Mesodermal cell (in vitro differentiated cells): ENCODE data around the gene SUMO3.

Experiments
- H3K27ac ChIP-seq: 2 replicates; pipeline ENCODE4 v1.7.0; 2013; ENCODE audit warnings: mild to moderate bottlenecking, low read depth, low read length, moderate library complexity; ENCODE audit not compliant: severe bottlenecking
- H3K36me3 ChIP-seq: 2 replicates; pipeline ENCODE4 v1.7.1; 2013; ENCODE audit warnings: mild to moderate bottlenecking, low read length, moderate library complexity; ENCODE audit not compliant: control insufficient read depth, insufficient read depth
- H3K4me1 ChIP-seq: one replicate; pipeline ENCODE4 v1.7.1; 2013; ENCODE audit warnings: mild to moderate bottlenecking, low read length; ENCODE audit not compliant: insufficient read depth, control insufficient read depth, poor library complexity, severe bottlenecking
- H3K4me3 ChIP-seq: 2 replicates; pipeline ENCODE4 v1.7.0; 2013; ENCODE audit warnings: low read length, control low read depth, mild to moderate bottlenecking; ENCODE audit not compliant: insufficient read depth, poor library complexity, severe bottlenecking; ENCODE audit errors: extremely low read depth
- H3K9me3 ChIP-seq: 2 replicates; pipeline ENCODE4 v1.7.1; 2013; ENCODE audit warnings: mild to moderate bottlenecking, low read length, moderate library complexity; ENCODE audit not compliant: control insufficient read depth
- WGBS, 2 experiments: methylation state at CpG; one replicate each; pipeline ENCODE4 v1.1.5; 2013; ENCODE audit warnings: missing lambda C conversion rate in 2 of 2; ENCODE audit not compliant: insufficient coverage in 2 of 2; 5-methylcytosine and 5-hydroxymethylcytosine counted together

SUMO3 gene

GRCh38 chr21:44846224-44846484 lies 28.3 kb upstream of the SUMO3 start:
- H3K4me3 ChIP-seq: no peak overlapping the region
- 83 to 88% methylated on average over 1 of the region's 1 CpG for WGBS, 2 experiments
- H3K4me1 ChIP-seq: peaks cover 19% of the 10 kb centered on the region
- peak overlapping the region; percentile 71 for H3K27ac ChIP-seq
- H3K36me3 ChIP-seq: peaks cover 31% of the 10 kb centered on the region
- H3K9me3 ChIP-seq: no peaks in the 10 kb centered on the region

DNA sequence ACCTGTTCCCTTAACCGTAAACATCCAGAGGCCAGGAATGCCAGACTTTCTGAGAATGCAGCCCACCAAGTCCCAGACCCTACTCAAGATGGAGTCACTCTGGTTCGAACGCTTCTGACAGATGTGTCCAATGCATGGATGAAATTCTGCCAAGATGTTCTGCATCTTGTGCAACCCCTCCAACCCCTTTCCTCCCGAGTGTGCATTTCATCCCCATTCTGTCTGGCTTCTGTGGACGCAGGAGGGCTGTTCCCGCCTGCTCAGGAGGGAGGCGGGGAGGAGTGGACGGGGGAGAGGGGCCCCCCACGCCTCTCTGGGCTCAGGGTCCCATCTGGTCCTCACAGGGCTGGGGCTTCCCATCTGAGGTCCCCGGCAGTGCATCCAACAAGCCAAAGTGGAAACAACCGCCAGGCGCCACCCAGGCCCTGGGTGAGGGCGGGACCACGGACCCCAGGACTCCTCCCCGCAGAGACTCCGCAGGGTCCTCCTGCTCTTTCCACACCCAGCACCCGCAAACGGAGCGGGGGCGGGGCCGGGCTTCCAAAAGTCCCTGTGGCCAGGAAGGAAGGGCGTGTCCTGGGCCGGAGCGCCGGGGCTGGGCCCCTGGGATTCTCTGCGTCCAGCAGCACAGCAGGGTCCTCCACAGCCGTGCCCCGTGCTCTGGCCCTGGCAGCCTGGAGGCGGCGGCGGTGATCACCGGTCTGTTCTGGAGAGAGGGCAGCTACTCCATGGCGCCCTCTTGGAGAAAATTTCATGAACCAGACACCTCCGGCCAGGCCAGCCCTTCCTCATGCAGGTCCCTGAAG lies 27.8 kb upstream of the SUMO3 start:
- peaks cover 19% of the 10 kb centered on the region for H3K4me1 ChIP-seq
- no peak overlapping the region for H3K4me3 ChIP-seq
- peak overlapping the region; percentile 71 for H3K27ac ChIP-seq
- WGBS, 2 experiments: 35 to 39% methylated on average over 29 to 32 of the region's 34 CpGs
- H3K9me3 ChIP-seq: no peaks in the 10 kb centered on the region
- H3K36me3 ChIP-seq: peaks cover 26% of the 10 kb centered on the region

DNA sequence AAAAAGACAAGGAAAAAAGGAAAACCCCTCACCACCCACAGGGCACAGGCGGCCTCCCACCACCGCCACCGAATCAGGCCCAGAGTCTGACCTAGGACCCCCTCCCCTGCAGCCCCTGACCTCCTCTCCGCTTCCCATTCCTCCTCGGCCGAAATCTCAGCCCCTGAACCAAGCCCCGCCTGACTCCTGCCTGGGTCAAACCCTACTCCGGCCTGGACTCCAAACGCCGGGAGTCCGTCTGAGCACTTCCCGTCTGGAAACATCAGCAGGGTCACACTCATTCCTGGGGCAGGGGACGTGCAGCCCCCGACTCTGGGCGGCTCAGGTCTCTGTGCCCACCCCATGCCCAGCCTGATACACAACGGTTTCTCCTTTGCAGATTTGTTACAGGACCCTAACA lies 26.4 kb upstream of the SUMO3 start:
- Histone ChIP-seq H3K27ac (no peak overlapping the region), H3K4me3 (no peak overlapping the region), H3K4me1 (peaks cover 19% of the 10 kb centered on the region), H3K9me3 (no peaks in the 10 kb centered on the region), H3K36me3 (peaks cover 12% of the 10 kb centered on the region)
- 77 to 81% methylated on average over 14 of the region's 16 CpGs for WGBS, 2 experiments

- 88 to 93% methylated on average over 16 to 22 of the region's 23 CpGs for WGBS, 2 experiments
- Histone ChIP-seq H3K27ac (no peak overlapping the region), H3K36me3 (no peaks in the 10 kb centered on the region), H3K4me1 (peaks cover 19% of the 10 kb centered on the region), H3K4me3 (no peak overlapping the region), H3K9me3 (no peaks in the 10 kb centered on the region)
Observed at GRCh38 chr21:44842721-44843445, 25.0 kb upstream of the SUMO3 start.

- H3K27ac ChIP-seq: no peak overlapping the region
- WGBS, 2 experiments: 86 to 90% methylated on average over 9 of the region's 10 CpGs
- peaks cover 18% of the 10 kb centered on the region for H3K4me1 ChIP-seq
- no peaks in the 10 kb centered on the region for H3K36me3 ChIP-seq
- no peak overlapping the region for H3K4me3 ChIP-seq
- no peaks in the 10 kb centered on the region for H3K9me3 ChIP-seq
Observed at GRCh38 chr21:44842087-44842486, 24.2 kb upstream of the SUMO3 start.

DNA sequence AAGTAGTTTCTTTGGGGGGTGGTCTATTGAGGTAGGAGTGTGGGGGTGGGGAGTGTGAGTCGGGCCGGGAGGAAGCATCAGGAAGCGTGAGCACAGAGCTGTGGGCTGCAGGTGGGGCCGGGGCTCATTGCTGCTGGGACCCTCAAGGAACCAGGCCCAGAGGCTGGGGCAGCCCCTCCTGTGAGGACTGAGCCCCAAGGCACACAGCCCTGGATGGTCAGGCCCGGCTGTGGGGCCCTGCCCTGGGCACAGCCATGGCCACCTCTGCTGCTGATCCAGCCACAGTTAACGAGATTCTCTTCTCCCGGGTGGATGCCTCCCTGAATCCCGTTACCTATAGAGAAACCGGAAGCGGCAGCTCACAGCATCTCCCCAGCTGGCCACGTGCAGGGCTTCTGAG lies 22.9 kb upstream of the SUMO3 start:
- Histone ChIP-seq H3K4me1 (peaks cover 9% of the 10 kb centered on the region), H3K4me3 (no peak overlapping the region), H3K9me3 (no peaks in the 10 kb centered on the region), H3K36me3 (no peaks in the 10 kb centered on the region), H3K27ac (no peak overlapping the region)
- 80 to 92% methylated on average over 5 to 11 of the region's 11 CpGs for WGBS, 2 experiments

DNA sequence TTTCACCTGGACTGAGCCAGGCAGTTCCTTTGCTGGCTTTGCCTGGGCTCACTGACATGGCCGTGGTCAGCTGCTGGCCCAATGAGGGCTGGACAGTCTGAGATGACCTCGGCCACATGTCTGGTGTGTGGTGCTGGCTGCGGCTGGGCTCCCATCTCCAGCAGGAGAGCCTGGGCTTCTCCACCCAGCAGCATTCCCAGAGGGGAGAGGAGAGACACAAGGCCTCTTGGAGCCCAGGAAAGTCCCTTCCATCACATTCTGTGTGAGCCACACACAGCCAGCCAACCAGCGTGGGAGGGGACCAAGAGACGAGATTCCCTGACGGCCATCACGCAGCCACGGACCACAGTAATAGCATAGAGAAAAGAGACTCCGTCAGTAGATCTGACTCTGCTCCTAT lies 21.1 kb upstream of the SUMO3 start:
- no peak overlapping the region for H3K27ac ChIP-seq
- H3K4me3 ChIP-seq: no peak overlapping the region
- no peaks in the 10 kb centered on the region for H3K9me3 ChIP-seq
- 92 to 97% methylated on average over 7 to 8 of the region's 9 CpGs for WGBS, 2 experiments
- H3K4me1 ChIP-seq: peaks cover 5% of the 10 kb centered on the region
- H3K36me3 ChIP-seq: no peaks in the 10 kb centered on the region

- Histone ChIP-seq H3K27ac (no peak overlapping the region), H3K4me3 (no peak overlapping the region), H3K9me3 (no peaks in the 10 kb centered on the region), H3K36me3 (no peaks in the 10 kb centered on the region), H3K4me1 (peaks cover 5% of the 10 kb centered on the region)
- WGBS, 2 experiments: 86 to 89% methylated on average over 15 to 21 of the region's 30 CpGs
Observed at GRCh38 chr21:44838039-44838895, 20.4 kb upstream of the SUMO3 start.

GRCh38 chr21:44837537-44837936 lies 19.7 kb upstream of the SUMO3 start:
- no peak overlapping the region for H3K4me3 ChIP-seq
- H3K4me1 ChIP-seq: peaks cover 5% of the 10 kb centered on the region
- H3K36me3 ChIP-seq: no peaks in the 10 kb centered on the region
- WGBS, 2 experiments: 94 to 97% methylated on average over 9 to 13 of the region's 13 CpGs
- H3K27ac ChIP-seq: no peak overlapping the region
- no peaks in the 10 kb centered on the region for H3K9me3 ChIP-seq

DNA sequence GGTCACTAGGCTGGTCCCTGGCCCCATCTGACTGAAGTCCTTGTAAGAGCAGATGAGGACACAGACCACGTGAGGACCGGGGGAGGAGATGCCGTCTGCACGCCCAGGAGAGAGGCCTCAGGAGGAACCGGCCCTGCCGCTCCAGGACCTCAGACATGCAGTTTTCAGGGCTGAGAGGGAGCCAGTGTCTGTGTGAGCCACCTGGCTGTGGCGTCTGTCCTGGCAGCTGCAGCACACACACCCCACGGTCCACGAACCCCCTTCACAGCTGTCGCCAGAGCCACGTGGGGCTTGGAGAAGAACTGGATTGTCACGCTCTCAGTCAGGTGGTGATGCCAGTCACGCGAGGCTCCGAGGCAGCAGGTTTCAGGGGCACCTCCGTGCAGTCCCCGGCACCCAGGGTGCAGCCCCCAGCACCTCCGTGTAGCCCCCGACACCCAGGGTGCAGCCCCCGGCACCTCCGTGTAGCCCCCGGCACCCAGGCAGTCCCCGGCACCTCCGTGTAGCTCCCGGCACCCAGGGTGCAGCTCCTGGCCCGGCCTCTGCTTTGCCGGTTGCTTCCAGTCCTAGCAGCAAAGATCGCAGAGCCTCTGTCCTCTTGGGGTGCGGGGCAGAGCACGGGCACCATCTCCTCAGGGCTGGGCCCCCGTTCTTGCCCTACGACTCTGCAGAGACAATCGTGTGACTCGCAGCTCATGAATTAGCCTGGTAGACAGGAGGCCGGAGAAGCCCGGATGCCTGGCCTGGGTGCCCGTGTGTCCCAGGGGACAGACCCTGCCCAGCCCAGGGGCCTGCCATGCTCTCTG lies 19.0 kb upstream of the SUMO3 start:
- WGBS, 2 experiments: 89 to 90% methylated on average over 35 to 36 of the region's 37 CpGs
- H3K27ac ChIP-seq: no peak overlapping the region
- no peaks in the 10 kb centered on the region for H3K36me3 ChIP-seq
- peaks cover 5% of the 10 kb centered on the region for H3K4me1 ChIP-seq
- H3K4me3 ChIP-seq: no peak overlapping the region
- H3K9me3 ChIP-seq: no peaks in the 10 kb centered on the region
